K562 (cell line): ENCODE measurements around the gene KCNH2. TPM values are rescaled to one million over a fixed set of nuclear protein-coding genes. Genes with fewer than 3 reads are reported as not detected.
A peak's percentile ranks its signal among the peaks of the same experiment; 100 is the strongest.

ENCODE experiments used
- CHD7 ChIP-seq: fragments of 200-600 bp; sonication (generic); IDR thresholded peaks from one replicate; pipeline ENCODE4 v1.6.1; 2012; ENCODE audit warnings: mild to moderate bottlenecking, low read depth, low read length, inconsistent platforms
- HDAC8 ChIP-seq: fragments of 450-650 bp; IDR thresholded peaks from 2 replicates; pipeline ENCODE4 v1.6.1; 2016; ENCODE audit warnings: mild to moderate bottlenecking, missing genetic modification characterization, moderate library complexity, missing compliant biosample characterization
- HDGF ChIP-seq: fragments of 450-650 bp; IDR thresholded peaks from 2 replicates; pipeline ENCODE4 v1.6.1; 2016
- POLR2AphosphoS2 ChIP-seq: IDR thresholded peaks from 2 replicates; pipeline ENCODE4 v1.6.1; 2012; ENCODE audit warnings: low read length, improper control_type of control experiment
- PRDM10 ChIP-seq: fragments of 450-650 bp; IDR thresholded peaks from 2 replicates; pipeline ENCODE4 v1.6.1; 2018; ENCODE audit not compliant: partially characterized antibody
- SMAD1 ChIP-seq: fragments of 150-350 bp; IDR thresholded peaks from 2 replicates; pipeline ENCODE4 v1.6.1; 2014; ENCODE audit warnings: low read length, low read depth; ENCODE audit not compliant: partially characterized antibody
- polyA plus RNA-seq, 8 experiments: library from polyadenylated mRNA; depleted of rRNA in 4 of 8; stranded (reverse) in 5 of 8; unstranded in 3 of 8; fragments of >200 nt; fragmentation: Nextera tagmentation in 2 of 8; fragmentation: Illumina TruSeq in 1 of 8; extraction: Ambion mirVana in 2 of 8; extraction: Trizol in 1 of 8; gene quantifications; 2 replicates each; pipeline versions ENCODE4 v1.2.1 to v1.2.3, GENCODE V29; 2011 to 2014; ENCODE audit warnings: inconsistent platforms in 1 of 8, missing spikeins in 1 of 8
- total RNA-seq, 7 experiments: library from RNA; depleted of rRNA in 6 of 7; stranded (reverse); fragments of >200 nt in 6 of 7; fragmentation: Illumina TruSeq in 2 of 7; extraction: Trizol in 2 of 7; gene quantifications; 2 replicates each; pipeline versions ENCODE4 v1.2.1 to v1.2.3, GENCODE V29; 2011 to 2021; ENCODE audit warnings: low replicate concordance in 1 of 7
- TF ChIP-seq, protein P1 (sequence below), 2 experiments: fragments of 450-650 bp; IDR thresholded peaks; 2 replicates each; pipeline ENCODE4 v1.6.1; 2018; ENCODE audit warnings: mild to moderate bottlenecking in 2 of 2, low read depth in 1 of 2; ENCODE audit not compliant: partially characterized antibody in 2 of 2

Gene KCNH2
- total and polyA plus RNA-seq, 9 of the 15 experiments (the other 6 are each of a cell fraction or from before 2014, with no cell fraction given) = 18.1 to 368 (median 218) TPM

DNA sequence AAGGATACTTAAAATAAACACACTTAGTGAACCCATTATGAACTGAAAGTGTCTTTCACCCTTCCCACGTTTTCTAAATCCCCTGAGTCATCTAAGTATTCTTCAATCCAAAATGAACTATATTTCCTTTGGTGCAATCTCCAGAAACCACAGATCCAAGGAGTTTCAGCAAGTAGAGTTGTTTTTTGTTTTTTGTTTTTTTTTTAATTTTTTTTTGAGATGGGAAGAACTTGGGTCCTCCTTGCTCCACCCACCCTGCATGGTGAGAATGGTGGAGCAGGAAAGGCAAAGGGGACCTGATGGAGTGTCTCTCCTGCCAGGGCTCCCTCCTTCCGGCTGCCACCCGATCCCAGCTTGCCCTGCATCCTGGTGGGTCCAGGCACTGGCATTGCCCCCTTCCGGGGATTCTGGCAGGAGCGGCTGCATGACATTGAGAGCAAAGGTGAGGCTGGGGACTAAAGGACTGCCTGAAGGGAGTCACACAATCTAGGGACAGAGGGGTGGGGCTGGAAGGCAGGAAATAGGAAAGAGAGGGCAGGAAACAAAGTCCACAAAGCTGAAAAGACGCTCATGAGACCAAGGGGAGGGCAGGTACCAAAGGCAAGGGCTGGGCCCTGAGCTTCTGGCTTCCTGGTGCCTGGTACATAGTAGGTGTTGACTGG is 34.0 kb upstream of the KCNH2 start (continued):
- no peak for TF ChIP-seq CHD7
- TF ChIP-seq HDGF = 0 out of 2 replicates have a peak, but pooled peaks have one; percentile 63
- TF ChIP-seq SMAD1 = no peak
- no peak for TF ChIP-seq PRDM10
- TF ChIP-seq HDAC8 (tag) = no peak
- TF ChIP-seq, protein P1, sequence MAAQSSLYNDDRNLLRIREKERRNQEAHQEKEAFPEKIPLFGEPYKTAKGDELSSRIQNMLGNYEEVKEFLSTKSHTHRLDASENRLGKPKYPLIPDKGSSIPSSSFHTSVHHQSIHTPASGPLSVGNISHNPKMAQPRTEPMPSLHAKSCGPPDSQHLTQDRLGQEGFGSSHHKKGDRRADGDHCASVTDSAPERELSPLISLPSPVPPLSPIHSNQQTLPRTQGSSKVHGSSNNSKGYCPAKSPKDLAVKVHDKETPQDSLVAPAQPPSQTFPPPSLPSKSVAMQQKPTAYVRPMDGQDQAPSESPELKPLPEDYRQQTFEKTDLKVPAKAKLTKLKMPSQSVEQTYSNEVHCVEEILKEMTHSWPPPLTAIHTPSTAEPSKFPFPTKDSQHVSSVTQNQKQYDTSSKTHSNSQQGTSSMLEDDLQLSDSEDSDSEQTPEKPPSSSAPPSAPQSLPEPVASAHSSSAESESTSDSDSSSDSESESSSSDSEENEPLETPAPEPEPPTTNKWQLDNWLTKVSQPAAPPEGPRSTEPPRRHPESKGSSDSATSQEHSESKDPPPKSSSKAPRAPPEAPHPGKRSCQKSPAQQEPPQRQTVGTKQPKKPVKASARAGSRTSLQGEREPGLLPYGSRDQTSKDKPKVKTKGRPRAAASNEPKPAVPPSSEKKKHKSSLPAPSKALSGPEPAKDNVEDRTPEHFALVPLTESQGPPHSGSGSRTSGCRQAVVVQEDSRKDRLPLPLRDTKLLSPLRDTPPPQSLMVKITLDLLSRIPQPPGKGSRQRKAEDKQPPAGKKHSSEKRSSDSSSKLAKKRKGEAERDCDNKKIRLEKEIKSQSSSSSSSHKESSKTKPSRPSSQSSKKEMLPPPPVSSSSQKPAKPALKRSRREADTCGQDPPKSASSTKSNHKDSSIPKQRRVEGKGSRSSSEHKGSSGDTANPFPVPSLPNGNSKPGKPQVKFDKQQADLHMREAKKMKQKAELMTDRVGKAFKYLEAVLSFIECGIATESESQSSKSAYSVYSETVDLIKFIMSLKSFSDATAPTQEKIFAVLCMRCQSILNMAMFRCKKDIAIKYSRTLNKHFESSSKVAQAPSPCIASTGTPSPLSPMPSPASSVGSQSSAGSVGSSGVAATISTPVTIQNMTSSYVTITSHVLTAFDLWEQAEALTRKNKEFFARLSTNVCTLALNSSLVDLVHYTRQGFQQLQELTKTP (IDR thresholded peaks at IDR 0.05; ENCODE audit: low read depth in 1 of 2, partially characterized antibody in 2 of 2) = no peak
- 0 out of 2 replicates have a peak, but pooled peaks have one; percentile 28 for TF ChIP-seq POLR2AphosphoS2
